Glomerular endothelial cell (primary cell): ENCODE results near the gene KSR2. TPM values are rescaled to one million over a fixed set of nuclear protein-coding genes. Genes with fewer than 3 reads are reported as not detected.
"Not testable (repeated sequence)": the region's sequence is repeated elsewhere in the genome, so short reads cannot be mapped to it uniquely, and the experiment has no call there.

Experiments
- DNase-seq: peaks from one replicate; pipeline ENCODE4 v3.0.0-alpha.2; 2011; ENCODE audit warnings: low read depth, low spot score; ENCODE audit errors: extremely low read depth
- total RNA-seq: library from RNA; depleted of rRNA; stranded (reverse); fragments of >200 nt; gene quantifications from 2 replicates; pipeline ENCODE4 v1.2.3, GENCODE V29; 2015

KSR2 gene
- total RNA-seq, result 1.3 and 3.6 TPM in 2 replicates

GRCh38 chr12:117968826-117969659 is at the start of gene KSR2:
Gene KSR2, minus strand, starts transcription at chr12:117968990. Its CDS starts 735 bp downstream, at chr12:117968255.
- DNase-seq, result no peak

DNA sequence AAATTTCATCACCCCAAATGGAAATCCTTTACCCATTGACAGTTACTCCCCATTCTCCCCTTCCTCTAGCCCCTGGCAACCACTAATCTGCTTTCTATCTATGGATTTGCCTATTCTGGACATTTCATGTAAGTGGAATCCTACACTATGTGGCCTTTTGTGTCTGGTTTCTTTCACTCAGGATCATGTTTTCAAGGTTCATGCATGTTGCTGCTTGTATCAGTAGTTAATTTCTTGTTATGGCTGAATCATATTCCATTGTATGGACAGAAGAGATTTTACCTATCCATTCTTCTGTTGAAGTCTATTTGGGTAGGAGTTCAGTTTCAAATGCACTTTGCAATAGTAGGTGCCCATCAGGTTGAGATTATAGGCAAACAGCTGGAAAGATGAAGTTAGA is 49.1 kb upstream of the KSR2 start:
- no peak for DNase-seq

DNA sequence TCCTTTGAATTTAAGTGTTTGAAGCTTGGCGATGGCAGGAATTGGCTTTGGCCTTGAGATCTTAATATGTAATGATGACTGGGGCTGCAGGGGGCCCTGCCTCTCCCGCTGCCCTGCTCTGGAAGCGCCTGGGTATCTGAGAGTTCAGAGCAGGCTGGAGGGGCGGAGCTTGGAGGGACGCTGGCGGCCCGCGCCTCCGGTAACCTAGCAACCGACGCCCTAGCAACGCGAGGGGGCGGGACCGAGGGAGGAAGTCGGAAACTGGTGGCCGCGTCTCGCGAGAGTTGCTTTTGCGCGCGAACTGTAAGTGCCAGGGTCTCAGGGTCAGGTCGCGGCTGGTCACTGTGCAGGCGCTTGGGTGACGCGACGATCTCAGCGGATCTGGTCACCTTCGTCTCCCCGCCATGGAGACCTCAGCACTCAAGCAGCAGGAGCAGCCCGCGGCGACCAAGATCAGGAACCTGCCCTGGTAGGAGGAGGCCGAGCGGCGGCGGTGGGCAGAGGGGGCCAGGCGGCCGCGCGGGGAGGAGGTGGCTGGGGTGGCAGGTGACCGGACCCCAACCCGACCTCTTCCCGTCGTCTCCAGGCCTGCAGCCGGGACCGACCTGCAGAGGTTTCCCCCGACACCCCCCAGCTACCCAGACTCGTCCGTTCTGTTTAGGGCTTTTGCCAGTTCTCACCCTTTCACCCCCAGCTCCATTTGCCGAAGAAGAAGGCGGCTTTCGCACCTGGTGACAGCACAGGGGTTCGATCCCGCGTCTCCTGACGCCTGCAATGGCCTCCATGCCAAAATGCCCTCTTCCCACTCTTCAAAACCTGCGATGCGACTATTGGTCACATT is 47.9 kb upstream of the KSR2 start, which contains the start of gene RFC5:
TSS of gene RFC5 (plus strand) at position 280 of the 841 bp plus-strand sequence. CDS start at position 405, 125 bp downstream.
- peak; percentile 69 for DNase-seq

DNA sequence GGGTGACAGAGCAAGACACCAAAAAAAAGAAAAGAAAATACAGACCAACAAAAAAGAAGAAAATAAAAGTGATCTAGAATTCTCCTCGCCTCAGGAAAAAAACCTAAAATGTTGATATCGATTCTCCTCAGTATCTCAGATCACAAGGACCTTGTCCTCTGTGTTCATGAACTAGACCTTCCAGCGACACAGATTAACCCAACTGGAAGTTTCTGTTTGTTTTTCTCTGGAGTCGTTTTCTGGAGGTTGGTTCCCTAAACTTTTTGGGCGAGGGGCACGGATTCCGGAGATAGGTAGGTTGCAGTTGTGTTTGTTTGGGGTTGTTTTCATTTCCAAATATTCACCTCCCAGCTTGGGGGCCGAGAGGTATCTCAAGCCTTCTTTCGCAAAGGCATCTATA is 47.2 kb upstream of the KSR2 start:
- no peak for DNase-seq

DNA sequence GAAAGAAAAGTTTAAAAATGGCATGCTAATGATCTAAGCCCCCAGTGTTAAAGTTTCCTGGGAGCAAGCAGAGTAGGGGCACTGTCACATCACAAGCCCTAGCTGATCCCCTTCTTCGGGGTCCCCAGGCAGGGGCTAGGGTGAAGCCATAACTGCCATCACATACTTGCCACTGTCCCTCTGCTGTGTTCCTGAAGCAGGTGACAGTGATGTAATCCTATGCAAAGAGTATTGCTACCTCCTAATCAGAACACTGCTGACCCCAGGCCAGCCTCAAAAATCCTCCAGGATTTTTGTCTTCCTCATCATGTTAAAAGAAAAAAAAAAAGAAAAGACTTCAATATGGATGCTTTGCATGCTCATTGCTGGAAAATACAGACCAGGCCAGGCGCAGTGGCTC is 46.5 kb upstream of the KSR2 start:
- DNase-seq, result no peak

- DNase-seq, result no peak
Observed at GRCh38 chr12:118013283-118013682, 44.5 kb upstream of the KSR2 start.

GRCh38 chr12:118011961-118012360 is 43.2 kb upstream of the KSR2 start:
- no peak for DNase-seq

GRCh38 chr12:118011377-118011776 is 42.6 kb upstream of the KSR2 start:
- no peak for DNase-seq

- no peak for DNase-seq
Observed at GRCh38 chr12:118010903-118011302, 42.1 kb upstream of the KSR2 start.

- DNase-seq, result not testable (repeated sequence)
Observed at GRCh38 chr12:117999806-118000205, 31.0 kb upstream of the KSR2 start.

DNA sequence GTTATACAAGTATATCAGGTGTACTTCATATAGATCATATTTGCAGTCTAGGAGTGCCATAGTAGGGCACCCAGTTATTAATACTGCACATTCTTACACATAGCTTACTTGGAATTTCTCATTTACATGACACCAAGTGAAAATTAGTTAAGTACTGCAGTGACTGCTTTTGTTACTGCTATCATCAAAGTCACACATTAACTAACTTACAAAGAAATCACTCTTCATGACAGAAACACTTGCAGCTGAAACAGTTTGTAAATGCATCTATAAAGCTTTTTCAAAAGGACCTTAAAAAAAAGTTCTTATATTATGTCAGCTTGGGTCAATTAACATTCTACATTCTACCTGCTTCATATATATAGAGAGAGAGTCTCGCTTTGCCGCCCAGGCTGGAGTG is 29.9 kb upstream of the KSR2 start:
- no peak for DNase-seq

DNA sequence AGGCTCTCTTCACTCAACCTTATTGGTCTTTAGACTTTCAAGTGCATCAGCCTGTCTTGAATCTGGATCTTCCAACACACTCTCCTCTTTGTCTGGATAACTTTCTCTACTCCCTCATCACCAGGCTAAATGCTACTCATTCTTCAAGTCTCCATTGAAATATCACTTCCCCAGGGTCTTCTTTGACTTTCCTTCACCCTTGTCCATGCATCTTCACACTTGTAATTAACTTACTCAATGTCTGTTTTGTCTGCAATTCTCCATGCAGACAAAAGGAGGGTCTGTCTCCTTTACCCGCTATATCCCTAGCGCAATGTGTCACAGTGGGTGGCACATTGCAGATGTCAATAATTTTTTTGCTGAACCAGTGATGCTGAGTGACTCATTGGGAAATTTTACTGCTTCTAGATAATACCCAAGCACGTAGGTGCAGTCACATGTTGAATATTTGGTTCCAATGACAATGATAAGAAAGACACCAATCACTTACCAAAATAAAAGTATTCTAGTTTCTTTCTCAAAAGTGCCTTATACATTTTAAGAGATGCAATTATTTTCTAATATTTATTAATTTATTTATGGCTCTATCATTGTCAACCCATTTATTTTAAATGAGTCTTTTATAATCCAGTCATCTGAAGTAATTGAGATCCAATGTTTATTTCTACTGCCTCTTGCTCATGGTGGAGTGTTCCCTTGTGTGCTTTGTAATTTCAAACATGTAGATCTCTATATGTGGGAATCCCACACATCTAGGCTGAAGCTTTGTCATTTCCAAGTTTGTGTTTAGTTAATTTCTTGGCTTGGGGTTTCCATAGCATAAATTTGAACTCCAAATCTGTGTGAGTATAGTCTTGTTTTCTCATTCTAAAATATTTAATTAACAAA is 26.0 kb upstream of the KSR2 start:
- DNase-seq, result no peak

- no peak for DNase-seq
Observed at GRCh38 chr12:117986705-117987469, 18.1 kb upstream of the KSR2 start.

DNA sequence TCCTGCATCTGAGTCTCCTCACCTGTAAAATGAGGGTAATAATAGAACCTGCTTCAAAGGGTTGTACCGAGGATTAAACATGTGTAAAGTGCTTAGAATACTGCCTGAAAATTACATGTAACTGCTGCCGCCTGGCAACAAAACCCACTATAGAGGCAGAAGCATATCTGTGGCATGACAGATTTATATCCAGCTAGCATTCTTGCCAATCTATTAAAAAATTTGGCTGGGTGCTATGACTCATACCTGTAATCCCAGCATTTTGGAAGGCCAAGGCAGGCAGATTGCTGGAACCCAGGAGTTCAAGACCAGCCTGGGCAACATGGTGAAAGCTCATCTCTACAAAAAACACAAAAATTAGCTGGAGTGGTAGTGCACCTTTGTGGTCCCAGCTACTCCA is 16.4 kb upstream of the KSR2 start:
- no peak for DNase-seq

DNA sequence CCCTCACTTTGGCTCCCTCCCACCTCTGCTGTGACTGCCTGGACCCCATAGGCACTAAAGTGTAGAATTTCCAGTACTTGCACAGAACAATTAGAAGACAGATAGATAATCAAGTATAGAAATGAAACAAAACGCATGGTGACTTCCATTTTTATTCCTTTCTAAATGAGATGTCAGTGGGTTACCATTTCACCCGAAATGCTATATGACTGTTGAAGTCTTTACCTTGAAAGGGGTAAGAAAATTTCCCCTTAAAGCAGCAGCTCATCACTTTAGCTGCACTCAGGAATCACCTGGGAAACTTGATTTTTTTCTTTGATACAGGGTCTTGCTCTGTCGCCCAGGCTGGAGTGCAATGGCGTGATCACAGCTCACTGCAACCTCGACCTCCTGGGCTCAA is 12.5 kb upstream of the KSR2 start:
- no peak for DNase-seq

DNA sequence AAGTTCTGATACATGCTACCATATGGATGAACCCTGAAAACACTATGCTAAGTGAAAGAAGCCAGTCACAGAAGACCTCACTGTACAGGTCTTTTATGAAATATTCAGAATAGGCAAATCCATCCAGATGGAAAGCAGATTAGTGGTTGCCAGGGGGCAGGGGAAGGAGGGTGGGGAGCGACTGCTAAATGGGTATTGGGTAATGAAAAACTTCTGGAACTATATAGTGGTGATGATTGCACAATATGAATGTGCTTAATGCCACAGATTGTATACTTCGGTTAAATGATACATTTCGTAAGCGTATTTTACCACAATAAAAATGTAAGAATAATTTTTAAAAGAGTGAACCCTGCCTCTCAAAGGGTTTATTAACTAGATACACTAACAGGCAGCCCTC is 11.8 kb upstream of the KSR2 start:
- DNase-seq, result no peak

- no peak for DNase-seq
Observed at GRCh38 chr12:117977373-117977772, 8.6 kb upstream of the KSR2 start.

GRCh38 chr12:117975006-117975405 is 6.2 kb upstream of the KSR2 start:
- no peak for DNase-seq

DNA sequence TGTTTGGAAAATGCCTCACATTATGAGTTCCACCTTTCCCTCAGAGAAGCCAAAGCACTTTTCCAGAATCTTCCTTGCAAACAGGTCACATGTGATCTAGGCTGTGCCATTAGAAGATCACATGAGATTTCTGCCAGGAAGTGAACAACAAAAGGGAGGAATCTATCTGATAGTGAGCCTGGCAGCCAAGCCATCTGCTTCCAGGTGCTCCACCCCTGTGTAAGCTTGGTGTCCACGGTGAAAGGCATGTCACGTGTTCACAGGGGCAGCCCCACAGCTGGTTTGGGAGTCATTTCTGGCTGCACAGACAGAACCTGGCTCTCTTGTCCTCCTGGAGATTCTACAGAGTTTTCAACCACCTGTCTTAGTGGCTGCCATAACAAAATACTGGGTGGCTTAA is 3.5 kb upstream of the KSR2 start:
- no peak for DNase-seq

DNA sequence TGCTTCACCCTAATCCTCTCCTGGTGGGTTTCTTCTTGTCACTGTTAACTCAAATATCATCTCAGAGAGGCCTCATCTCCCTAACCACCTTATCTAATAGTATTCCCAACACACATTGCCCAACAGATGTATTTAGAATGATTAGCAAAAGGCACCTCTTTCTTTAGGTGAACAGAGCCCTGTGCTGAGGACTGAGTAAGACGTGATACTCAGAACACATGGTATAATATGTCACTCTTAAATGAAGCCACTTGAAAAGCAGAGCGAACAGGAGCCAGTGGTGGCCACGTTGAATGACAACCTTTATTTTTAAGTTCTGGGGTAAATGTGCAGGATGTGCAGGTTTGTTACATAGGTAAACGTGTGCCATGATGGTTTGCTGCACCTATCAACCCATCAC is 1.5 kb upstream of the KSR2 start:
- DNase-seq, result no peak
